Inflammatory macrophage treated with lipopolysaccharide for 4 hours (primary cell): Measurements from ENCODE around the gene CYP8B1.

Experiments
- DNase-seq: peaks from one replicate; pipeline ENCODE4 v3.0.0-alpha.2; 2020

The CYP8B1 gene

DNA sequence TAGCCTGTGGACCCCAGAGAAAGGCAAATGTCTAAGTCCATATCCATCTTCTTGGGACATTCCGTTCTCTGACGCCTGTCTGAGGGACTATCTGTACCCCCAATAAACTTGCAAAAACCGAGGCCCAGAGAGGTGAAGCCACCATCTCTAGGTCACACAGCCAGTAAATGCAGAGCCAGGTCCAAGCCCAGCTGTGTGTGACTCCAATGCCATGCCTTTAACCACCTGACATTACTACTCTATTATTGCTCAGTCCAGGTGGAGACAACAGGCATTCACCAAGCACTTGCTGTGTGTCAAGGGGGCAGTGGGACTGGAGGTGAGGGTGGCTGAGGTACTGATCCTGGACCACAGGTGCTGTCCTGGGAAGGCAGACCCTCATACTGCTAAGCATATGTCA is 25.4 kb downstream of the CYP8B1 start:
- no peak for DNase-seq

DNA sequence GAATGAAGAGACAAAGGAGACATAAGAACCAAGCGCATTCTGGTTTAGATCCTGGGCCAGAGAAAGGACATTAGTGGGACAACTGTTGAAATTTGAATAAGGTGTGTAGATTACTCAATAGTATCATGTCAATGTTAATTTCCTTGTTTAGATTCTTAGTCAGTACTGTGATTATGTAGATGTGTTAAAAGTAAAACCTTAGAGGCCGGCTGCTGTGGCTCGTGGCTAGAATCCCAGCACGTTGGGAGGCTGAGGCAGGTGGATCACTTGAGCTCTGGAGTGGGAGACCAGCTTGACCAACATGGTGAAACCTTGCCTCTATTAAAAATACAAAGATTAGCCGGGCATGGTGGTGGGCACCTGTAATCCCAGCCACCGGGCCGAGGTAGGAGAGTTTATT is 26.7 kb downstream of the CYP8B1 start:
- DNase-seq, result no peak

GRCh38 chr3:42847731-42848130 is 27.9 kb downstream of the CYP8B1 start:
- DNase-seq, result no peak

GRCh38 chr3:42846685-42847522 is 28.8 kb downstream of the CYP8B1 start:
- DNase-seq, result peak; percentile 66

GRCh38 chr3:42844815-42845214 is 30.9 kb downstream of the CYP8B1 start:
- no peak for DNase-seq

GRCh38 chr3:42844412-42844713 is 31.3 kb downstream of the CYP8B1 start:
- DNase-seq, result no peak

GRCh38 chr3:42843713-42844411 is 31.8 kb downstream of the CYP8B1 start:
- no peak for DNase-seq

GRCh38 chr3:42841332-42841731 is 34.3 kb downstream of the CYP8B1 start:
- DNase-seq, result no peak

DNA sequence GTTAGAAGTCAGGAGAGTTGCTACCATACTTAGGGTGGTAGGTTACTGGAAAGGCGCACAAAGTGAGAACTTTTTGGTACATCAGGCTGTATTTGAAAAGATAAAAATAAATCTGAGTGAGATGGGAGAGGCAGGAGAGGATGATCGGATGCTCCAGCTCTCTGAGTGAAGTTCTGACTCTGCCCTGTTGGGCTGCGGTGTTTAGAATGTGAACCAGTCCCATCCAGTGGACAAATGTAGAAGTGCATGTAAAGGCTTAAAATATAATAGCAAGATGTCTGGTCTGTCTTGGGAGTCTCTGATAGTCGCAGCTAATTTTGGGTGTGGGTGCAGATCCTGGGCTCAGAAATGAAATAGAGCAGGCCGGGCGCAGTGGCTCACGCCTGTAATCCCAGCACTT is 36.1 kb downstream of the CYP8B1 start:
- peak; percentile 58 for DNase-seq

DNA sequence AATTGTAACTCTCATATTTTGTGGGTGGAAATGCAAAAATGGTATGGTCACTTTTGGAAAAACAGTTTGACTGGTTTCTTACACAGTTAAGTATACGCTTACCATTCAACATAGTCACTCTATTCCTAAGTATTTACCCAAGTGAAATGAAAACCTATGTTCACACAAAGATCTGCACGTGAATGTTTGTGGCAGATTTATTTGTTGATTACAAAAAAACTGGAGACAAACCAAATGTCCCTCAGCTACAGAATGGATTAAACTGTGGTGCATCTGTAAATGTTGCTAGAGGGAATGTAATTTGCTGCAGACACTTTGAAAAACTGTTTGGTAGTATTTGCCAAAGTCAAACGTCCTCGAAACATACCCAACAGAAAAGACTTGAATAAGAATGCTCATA is 37.1 kb downstream of the CYP8B1 start:
- DNase-seq, result no peak

GRCh38 chr3:42836150-42837123 is 39.2 kb downstream of the CYP8B1 start:
- no peak for DNase-seq

- peak; percentile 79 for DNase-seq
These were observed 44.4 kb downstream of the CYP8B1 start for GRCh38 chr3:42831321-42831713.

DNA sequence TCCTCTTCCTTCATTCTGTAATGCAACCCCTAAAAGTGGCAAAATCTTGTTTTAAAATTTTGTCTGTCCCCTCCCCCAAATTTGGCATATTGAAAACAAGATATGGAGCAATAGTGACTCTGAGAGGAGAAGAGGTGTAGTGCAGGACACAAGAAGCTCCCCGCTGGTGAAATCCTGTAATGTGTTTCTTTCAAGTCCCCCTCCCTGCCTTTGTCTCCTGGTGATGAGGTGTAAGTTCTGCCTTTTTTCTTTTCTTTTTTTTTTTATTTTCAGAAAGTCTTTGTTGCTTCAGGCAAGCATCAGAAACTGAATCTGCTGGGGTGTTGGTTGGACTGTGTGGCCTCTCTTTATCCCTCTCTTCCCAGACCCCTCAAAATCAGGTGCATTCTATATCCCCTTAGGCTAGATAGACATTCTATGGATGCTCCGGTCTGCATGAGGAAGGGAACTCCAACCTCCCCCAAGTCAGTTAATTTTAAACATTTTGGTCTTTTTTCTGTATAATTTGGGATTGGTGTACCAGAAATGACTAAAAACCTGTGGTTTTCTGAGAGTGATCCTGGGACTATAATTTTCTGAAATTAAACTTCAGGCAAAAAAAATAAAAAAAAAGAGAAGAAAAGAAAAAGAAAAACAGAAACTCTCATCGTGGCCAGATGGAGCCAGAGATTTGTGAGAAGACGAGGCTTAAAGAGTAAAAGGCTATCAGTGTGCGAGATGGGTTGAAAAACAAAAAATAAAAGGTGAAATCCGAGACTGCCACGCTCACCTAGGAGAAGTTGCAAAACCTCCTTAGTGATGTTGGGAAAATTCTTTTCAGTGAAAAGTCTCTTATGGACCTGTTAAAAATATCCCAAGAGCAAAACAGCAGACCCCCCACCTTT is 45.0 kb downstream of the CYP8B1 start:
- peak; percentile 10 for DNase-seq

DNA sequence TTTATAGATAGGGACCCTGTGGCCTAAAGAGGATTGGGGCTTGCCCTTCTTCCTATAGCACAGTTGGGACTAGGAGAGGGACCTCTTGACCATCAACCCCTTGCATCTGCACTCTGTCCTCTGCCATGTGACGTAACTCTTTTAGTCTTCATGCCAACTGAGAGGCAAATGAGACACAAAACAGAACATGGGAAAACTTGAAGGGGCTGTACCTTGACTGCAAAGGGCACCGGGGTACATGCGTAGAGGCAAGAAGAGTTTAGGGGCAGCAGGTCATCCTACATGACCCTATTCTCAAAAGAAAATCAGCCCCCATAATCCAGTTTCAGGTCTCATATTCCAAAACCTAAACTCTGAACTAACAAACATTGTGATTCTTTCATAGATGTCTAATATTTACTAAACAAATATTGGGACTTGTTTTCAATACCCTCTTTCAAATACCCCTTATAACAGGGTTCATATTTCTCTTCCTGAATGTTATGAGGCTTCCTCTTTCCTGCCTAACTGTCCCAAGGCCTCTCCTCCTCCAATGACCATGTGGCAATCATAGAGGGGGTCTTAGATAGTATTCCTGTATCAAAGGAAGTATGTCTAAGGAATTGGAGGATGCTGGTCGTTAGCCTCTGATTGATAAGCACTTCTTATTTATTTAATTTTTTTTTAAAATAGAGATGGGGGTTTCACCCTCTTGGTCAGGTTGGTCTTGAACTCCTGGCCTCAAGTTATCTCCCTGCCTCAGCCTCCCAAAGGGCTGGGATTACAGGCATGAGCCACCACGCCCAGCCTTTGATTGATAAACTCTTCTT is 45.8 kb downstream of the CYP8B1 start:
- DNase-seq, result no peak

DNA sequence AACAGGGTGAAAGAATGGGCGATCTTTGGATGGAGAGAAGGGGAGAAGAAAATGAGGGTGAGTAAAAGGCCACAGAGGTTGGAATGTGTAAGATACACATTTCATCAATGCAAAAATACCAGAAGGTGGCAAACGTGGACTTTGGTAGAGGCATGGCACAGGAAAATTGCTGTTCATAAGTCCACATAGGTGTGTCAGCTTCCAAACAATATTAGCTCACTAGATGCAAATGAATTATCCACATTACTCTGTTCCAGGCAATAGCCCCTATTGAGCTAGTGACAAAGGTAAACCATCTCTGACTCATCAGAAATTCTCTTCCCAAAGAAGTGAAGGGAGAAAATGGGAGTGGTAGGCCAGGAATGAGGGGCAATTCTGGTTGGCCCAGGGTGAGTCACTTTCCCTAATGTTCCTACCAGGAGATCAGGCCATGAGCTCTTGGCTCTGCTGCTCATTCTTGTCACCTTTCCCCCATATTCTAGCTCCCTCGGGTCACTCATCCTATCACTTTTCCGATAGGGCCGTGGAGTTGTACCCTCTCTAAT is 46.5 kb downstream of the CYP8B1 start:
- no peak for DNase-seq

GRCh38 chr3:42827654-42828053 is 48.0 kb downstream of the CYP8B1 start:
- no peak for DNase-seq

GRCh38 chr3:42827023-42827422 is 48.7 kb downstream of the CYP8B1 start:
- DNase-seq, result no peak

DNA sequence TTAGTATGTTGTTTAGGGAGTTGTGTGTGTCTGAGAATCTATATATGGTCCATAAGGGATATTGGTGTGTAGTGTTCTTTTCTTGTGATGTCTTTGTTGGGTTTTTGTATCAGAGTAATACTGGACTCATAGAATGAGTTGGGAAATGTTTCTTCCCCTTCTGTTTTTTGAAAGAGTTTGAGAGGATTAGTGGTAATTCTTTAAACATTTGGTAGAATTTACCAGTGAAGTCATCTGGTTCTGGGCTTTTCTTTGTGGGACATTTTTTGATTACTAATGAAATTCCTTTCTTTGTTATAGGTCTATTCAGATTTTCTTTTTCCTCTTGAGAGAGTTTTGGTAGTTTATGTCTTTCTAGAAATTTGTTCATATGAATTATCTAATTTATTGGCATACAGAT is 49.5 kb downstream of the CYP8B1 start:
- no peak for DNase-seq

DNA sequence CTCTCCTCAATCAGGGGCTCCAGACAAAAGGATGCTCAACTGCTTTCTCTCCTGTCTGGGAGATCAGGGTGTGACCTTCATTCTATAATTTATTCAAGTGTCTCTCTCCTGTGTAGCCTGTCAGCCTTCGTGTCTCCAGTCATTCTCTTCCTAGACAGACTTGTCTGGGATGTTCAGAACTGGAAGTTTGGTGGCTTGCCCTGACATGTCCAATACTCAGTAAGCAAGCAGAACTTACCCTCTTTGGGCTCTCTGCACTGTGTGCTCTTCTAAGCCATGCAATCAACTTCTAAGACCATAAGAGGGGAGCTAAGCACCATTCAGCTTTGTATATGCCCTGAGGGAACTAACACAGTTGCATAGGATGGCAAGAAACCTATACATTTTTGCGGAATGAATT is 52.3 kb downstream of the CYP8B1 start:
- no peak for DNase-seq

- DNase-seq, result no peak
These were observed 52.9 kb downstream of the CYP8B1 start for GRCh38 chr3:42822828-42823227.
